Lower leg skin (tissue), 3 donors: ENCODE measurements around the gene DLX3.

Source experiments
- POLR2A ChIP-seq, 2 donors: fragments of 450-650 bp; IDR thresholded peaks; one replicate each; pipeline ENCODE4 v1.6.1; 2016 to 2017; ENCODE audit warnings: antibody characterized with exemption in 2 of 2, mild to moderate bottlenecking in 1 of 2, moderate library complexity in 1 of 2
- TF ChIP-seq, protein P1 (sequence below), 3 donors: fragments of 450-650 bp; IDR thresholded peaks; one replicate each; pipeline ENCODE4 v1.5.1; 2016; ENCODE audit warnings: antibody characterized with exemption in 3 of 3, mild to moderate bottlenecking in 3 of 3, moderate library complexity in 2 of 3

DNA sequence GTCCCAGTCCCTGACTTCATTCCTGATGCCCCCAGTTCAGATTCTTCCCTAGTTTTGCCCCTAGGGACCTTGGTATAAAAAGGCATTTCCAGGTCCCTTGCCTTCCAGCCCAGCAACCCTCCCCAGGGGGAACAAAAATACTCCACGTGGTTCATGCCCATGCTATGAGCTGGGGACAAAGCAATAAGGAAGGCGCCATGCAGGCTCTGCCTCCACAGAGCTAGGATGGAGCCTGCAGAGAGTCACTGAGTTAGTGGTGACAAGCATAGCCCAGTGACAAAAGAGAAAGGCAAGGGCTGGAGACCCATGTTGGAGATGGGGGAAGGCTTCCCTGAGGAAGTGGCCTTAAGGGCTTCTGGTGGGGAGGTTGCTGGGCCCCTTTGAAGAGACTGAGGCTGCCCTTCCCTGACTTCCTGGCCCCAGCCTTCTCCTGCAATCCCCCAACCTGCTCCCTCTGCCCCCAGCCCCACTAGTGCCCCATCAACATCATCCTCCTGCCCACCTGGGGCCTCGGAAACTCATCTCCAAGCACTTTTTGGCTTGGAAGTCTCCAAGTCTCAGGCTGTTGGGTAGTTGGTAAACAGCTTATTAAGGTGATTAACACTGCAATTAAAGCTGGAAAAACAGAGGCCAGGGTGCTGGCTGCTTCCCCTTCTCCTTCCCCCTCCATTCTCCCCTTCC lies 9.6 kb downstream of the DLX3 start:
- TF ChIP-seq POLR2A (IDR thresholded peaks at IDR 0.05): no peak
- TF ChIP-seq, protein P1, sequence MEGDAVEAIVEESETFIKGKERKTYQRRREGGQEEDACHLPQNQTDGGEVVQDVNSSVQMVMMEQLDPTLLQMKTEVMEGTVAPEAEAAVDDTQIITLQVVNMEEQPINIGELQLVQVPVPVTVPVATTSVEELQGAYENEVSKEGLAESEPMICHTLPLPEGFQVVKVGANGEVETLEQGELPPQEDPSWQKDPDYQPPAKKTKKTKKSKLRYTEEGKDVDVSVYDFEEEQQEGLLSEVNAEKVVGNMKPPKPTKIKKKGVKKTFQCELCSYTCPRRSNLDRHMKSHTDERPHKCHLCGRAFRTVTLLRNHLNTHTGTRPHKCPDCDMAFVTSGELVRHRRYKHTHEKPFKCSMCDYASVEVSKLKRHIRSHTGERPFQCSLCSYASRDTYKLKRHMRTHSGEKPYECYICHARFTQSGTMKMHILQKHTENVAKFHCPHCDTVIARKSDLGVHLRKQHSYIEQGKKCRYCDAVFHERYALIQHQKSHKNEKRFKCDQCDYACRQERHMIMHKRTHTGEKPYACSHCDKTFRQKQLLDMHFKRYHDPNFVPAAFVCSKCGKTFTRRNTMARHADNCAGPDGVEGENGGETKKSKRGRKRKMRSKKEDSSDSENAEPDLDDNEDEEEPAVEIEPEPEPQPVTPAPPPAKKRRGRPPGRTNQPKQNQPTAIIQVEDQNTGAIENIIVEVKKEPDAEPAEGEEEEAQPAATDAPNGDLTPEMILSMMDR (IDR thresholded peaks at IDR 0.05): no peak
